Uterus (tissue), 4 donors: ENCODE measurements around the gene PXT1. TPM values are rescaled to one million over a fixed set of nuclear protein-coding genes. Genes with fewer than 3 reads are reported as not detected.
"Not testable (repeated sequence)": the region's sequence is repeated elsewhere in the genome, so short reads cannot be mapped to it uniquely, and the experiment has no call there.

ENCODE experiments used
- DNase-seq, 2 donors: peaks; one replicate each; pipeline ENCODE4 v3.0.0-alpha.2; 2019 to 2020
- H3K27ac ChIP-seq, 2 donors: fragments of 200-600 bp; sonication (generic); 1 replicate in 1 of 2; 2 replicates in 1 of 2; pipeline ENCODE4 v1.5.1; 2016 to 2018
- H3K27me3 ChIP-seq, 2 donors: fragments of 200-600 bp; sonication (generic); one replicate each; pipeline ENCODE4 v1.5.1; 2018 to 2019; ENCODE audit warnings: control low read depth in 1 of 2
- H3K36me3 ChIP-seq, 2 donors: fragments of 200-600 bp; sonication (generic); one replicate each; pipeline ENCODE4 v1.5.1; 2019; ENCODE audit warnings: control low read depth in 1 of 2
- H3K4me1 ChIP-seq, 2 donors: fragments of 200-600 bp; sonication (generic); one replicate each; pipeline ENCODE4 v1.5.1; 2018 to 2019; ENCODE audit warnings: control low read depth in 1 of 2
- H3K4me3 ChIP-seq, 2 donors: fragments of 200-600 bp; sonication (generic); 1 replicate in 1 of 2; 2 replicates in 1 of 2; pipeline ENCODE4 v1.5.1; 2018 to 2019; ENCODE audit warnings: mild to moderate bottlenecking in 1 of 2
- H3K9me3 ChIP-seq, 2 donors: fragments of 200-600 bp; sonication (generic); one replicate each; pipeline ENCODE4 v1.5.1; 2019; ENCODE audit warnings: control low read depth in 1 of 2
- POLR2A ChIP-seq, 2 donors: fragments of 450-650 bp; IDR thresholded peaks; one replicate each; pipeline ENCODE4 v1.6.1; 2016; ENCODE audit warnings: antibody characterized with exemption in 2 of 2, mild to moderate bottlenecking in 1 of 2, moderate library complexity in 1 of 2
- intact Hi-C: fragments of 100-400 bp; cut with DNase I; formaldehyde crosslinking; loops from one replicate; pipeline ENCODE4 v1.15.1; 2023; ENCODE audit warnings: low total_unique reads
- total RNA-seq, 4 donors: library from RNA; depleted of rRNA in 3 of 4; stranded (reverse); fragments of >200 nt in 3 of 4; gene quantifications; one replicate each; pipeline versions ENCODE4 v1.1.0 to v1.2.4, GENCODE V29; 2014 to 2023
- TF ChIP-seq, protein P1 (sequence below), 4 experiments: fragments of 200-600 bp in 2 of 4; fragments of 450-650 bp in 2 of 4; sonication (generic) in 2 of 4; IDR thresholded peaks; one replicate each; pipeline ENCODE4 v1.5.1; 2016 to 2019; ENCODE audit warnings: antibody characterized with exemption in 4 of 4, mild to moderate bottlenecking in 2 of 4, moderate library complexity in 1 of 4
- donor health status: DM: yes; HTN: yes; CAD: no.

PXT1 gene
- total RNA-seq, 4 donors from 2014 or later = not detected

DNA sequence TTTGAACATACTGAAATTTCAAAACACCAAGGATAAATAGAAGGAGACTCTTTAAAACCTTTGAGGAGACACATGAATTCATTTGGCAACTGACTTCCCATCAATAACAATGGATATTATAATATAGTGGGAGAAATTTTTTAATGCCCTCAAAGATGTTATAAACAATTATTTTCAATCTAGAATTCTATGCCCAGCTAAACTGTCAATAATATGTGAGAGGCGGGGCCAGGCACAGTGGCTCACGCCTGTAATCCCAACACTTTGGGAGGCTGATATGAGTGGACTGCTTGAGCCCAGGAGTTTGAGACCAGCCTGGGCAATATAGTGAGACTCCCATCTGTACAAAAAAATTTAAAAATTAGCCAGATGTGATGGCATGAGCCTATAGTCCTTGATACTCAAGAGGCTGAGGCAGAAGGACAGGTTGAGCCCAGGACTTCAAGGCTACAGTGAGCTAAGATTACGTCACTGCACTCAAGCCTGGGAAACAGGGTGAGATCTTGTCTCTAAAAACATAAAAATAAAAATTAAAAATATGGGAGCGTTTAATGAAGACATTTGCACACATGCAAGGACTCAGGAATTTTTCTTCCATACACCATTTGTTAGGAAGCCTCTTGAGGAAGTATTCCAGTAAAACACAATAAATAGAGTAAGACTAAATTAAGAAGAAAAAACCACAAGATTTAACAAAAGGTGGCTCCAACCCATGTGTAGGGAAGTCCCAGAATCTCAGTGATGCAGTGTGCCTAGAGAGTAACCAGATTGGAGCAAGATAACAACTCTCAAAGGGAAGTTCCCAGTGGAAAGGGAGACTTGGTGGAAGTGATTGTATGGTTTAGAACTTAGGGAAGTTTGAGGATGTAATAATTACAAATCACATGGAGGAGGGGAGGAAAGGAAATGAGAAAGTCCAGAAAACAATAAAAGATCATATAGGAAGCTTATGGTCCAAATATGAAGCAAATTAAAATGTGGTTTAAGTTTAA is 28.9 kb downstream of the PXT1 start:
- intact Hi-C loops = loop anchor here (10.0 kb wide), 1 partner anchor 271 kb away; no protein-coding TSS in a partner anchor
- no peaks in the 10 kb centered on the region for H3K27me3 ChIP-seq
- TF ChIP-seq, protein P1, sequence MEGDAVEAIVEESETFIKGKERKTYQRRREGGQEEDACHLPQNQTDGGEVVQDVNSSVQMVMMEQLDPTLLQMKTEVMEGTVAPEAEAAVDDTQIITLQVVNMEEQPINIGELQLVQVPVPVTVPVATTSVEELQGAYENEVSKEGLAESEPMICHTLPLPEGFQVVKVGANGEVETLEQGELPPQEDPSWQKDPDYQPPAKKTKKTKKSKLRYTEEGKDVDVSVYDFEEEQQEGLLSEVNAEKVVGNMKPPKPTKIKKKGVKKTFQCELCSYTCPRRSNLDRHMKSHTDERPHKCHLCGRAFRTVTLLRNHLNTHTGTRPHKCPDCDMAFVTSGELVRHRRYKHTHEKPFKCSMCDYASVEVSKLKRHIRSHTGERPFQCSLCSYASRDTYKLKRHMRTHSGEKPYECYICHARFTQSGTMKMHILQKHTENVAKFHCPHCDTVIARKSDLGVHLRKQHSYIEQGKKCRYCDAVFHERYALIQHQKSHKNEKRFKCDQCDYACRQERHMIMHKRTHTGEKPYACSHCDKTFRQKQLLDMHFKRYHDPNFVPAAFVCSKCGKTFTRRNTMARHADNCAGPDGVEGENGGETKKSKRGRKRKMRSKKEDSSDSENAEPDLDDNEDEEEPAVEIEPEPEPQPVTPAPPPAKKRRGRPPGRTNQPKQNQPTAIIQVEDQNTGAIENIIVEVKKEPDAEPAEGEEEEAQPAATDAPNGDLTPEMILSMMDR (IDR thresholded peaks at IDR 0.05) = no peak
- TF ChIP-seq POLR2A (IDR thresholded peaks at IDR 0.05) = no peak
- no peaks in the 10 kb centered on the region for H3K36me3 ChIP-seq
- no peak overlapping the region for H3K4me3 ChIP-seq
- no peak for DNase-seq
- no peaks in the 10 kb centered on the region for H3K4me1 ChIP-seq
- H3K27ac ChIP-seq = no peak overlapping the region
- no peaks in the 10 kb centered on the region for H3K9me3 ChIP-seq

DNA sequence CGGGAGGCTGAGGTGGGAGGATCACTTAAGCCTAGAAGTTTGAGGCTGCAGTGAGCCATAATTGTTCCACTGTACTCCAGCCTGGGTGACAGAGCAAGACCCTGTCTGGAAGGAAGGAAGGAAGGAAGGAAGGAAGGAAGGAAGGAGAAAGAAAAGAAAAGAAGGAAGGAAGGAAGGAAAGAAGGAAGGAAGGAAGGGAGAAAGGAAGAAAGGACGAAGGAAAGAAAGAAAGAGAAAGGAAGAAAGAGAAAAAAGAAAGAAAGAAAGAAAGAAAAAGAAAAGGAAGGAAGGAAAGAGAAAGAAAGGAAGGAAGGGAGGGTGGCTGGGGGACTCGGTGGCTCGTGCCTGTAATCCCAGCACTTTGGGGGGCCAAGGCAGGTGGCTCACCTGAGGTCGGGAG is 32.9 kb downstream of the PXT1 start:
- H3K27ac ChIP-seq, H3K36me3 ChIP-seq, H3K27me3 ChIP-seq, H3K9me3 ChIP-seq, H3K4me3 ChIP-seq, DNase-seq, H3K4me1 ChIP-seq: not testable (repeated sequence)
- intact Hi-C loops = loop anchor here (10.0 kb wide), 1 partner anchor 275 kb away; no protein-coding TSS in a partner anchor

DNA sequence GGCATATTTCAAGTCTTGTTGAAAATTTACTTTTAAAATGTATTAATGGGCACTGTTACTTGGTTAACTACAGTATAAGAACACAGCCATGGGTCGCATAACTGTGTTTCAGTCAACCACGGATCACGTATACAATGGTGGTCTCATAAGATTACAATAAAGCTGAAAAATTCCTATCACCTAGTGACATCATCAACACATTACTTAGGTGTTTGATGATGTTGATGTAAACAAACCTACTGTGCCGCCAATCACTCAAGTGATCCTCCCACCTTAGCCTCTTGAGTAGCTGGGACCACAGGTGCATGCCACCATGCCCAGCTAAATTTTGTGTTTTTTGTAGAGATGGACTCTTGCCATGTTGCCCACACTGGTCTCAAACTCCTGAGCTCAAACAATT is 38.5 kb downstream of the PXT1 start:
- intact Hi-C loops = no loop called here
- H3K4me3 ChIP-seq = no peak overlapping the region
- H3K4me1 ChIP-seq = no peaks in the 10 kb centered on the region

DNA sequence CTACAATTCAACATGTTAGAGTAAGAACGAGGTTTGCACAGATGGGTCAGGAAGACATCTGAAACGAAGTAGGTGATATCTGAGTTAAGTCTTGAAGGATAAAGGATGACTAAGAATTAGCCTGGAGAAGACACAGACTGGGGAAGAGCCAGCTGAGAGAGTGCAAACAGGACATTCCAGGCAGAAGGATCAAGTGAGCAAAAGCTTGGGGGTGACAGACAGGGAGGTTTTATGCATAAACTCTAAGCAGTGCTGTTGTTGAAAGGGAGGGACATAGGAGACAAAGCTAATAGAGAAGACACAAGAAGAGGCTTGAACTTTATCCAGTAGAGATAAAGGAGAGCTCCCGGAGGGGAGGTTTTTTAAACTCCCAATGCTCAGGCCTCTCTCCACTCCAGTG is 40.2 kb downstream of the PXT1 start:
- Histone ChIP-seq H3K4me3 (no peak overlapping the region), H3K9me3 (no peaks in the 10 kb centered on the region), H3K27ac (no peak overlapping the region), H3K4me1 (no peaks in the 10 kb centered on the region), H3K36me3 (no peaks in the 10 kb centered on the region), H3K27me3 (no peaks in the 10 kb centered on the region)
- intact Hi-C loops = no loop called here
- TF ChIP-seq POLR2A (IDR thresholded peaks at IDR 0.05) = no peak
- TF ChIP-seq, protein P1 (IDR thresholded peaks at IDR 0.05) = no peak
- no peak for DNase-seq

More for the DNA sequence above, 38.5 kb downstream of the PXT1 start:
- Histone ChIP-seq H3K27me3 (no peaks in the 10 kb centered on the region), H3K36me3 (no peaks in the 10 kb centered on the region), H3K27ac (no peak overlapping the region), H3K9me3 (no peaks in the 10 kb centered on the region)
- TF ChIP-seq POLR2A (IDR thresholded peaks at IDR 0.05) = no peak
- TF ChIP-seq, protein P1 (IDR thresholded peaks at IDR 0.05) = no peak
- no peak for DNase-seq

DNA sequence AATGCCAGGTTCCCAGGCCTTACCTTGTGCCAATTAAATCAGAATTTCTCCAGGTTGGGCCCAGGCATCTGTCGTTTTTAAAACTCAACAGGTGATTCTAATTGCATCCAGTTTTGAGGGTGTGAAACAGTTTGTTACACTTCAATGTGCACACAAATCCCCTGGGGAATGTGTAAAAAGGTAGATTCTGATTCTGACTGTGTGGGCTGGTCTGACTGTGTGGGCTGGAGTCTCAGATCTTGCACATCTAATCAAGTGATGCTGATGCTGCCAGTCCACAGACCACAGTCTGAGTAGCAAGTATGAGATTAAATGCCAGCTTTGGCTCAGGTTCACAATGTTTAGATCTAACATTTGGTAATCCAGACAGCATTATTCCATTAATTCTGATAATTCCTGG is 42.7 kb downstream of the PXT1 start:
- no peaks in the 10 kb centered on the region for H3K36me3 ChIP-seq
- no peaks in the 10 kb centered on the region for H3K27me3 ChIP-seq
- H3K27ac ChIP-seq = no peak overlapping the region
- H3K9me3 ChIP-seq = no peaks in the 10 kb centered on the region
- no peak for DNase-seq
- no peaks in the 10 kb centered on the region for H3K4me1 ChIP-seq
- H3K4me3 ChIP-seq = no peak overlapping the region
- intact Hi-C loops = no loop called here
- TF ChIP-seq, protein P1 (IDR thresholded peaks at IDR 0.05) = no peak
- TF ChIP-seq POLR2A (IDR thresholded peaks at IDR 0.05) = no peak
